BJ (cell line): ENCODE measurements around the gene TIMM9. TPM values are rescaled to one million over a fixed set of nuclear protein-coding genes. Genes with fewer than 3 reads are reported as not detected.

Experiments
- CTCF ChIA-PET: fragments of 350-600 bp; formaldehyde crosslinking; extraction: SDS; loops from one replicate; lab custom pipeline; 2021; ENCODE audit warnings: antibody characterized with exemption, inconsistent platforms; lab: Yijun Ruan, JAX
- POLR2A ChIA-PET: fragments of 300-600 bp; sonication (Branson Sonifier 250); formaldehyde crosslinking; extraction: SDS; loops from one replicate; lab custom pipeline; 2021; ENCODE audit warnings: antibody characterized with exemption; lab: Charles Lee
- DNase-seq: peaks from one replicate; pipeline ENCODE4 v3.0.0-alpha.2; 2011; ENCODE audit warnings: low read depth
- H3K27me3 ChIP-seq: 2 replicates; pipeline ENCODE4 v1.6.0; 2011; ENCODE audit warnings: low read length; ENCODE audit not compliant: control insufficient read depth, insufficient read depth
- H3K36me3 ChIP-seq: 2 replicates; pipeline ENCODE4 v1.5.1; 2011; ENCODE audit warnings: low read length; ENCODE audit not compliant: control insufficient read depth, insufficient read depth
- H3K4me3 ChIP-seq: 2 replicates; pipeline ENCODE4 v1.5.1; 2011; ENCODE audit warnings: low read depth, mild to moderate bottlenecking, control low read depth, low read length
- CTCF ChIP-seq: IDR thresholded peaks from 2 replicates; pipeline ENCODE4 v1.5.1; 2011; ENCODE audit warnings: low read depth, mild to moderate bottlenecking, control low read depth, inconsistent platforms, low read length, moderate library complexity; ENCODE audit not compliant: insufficient read depth
- polyA plus RNA-seq: library from polyadenylated mRNA; depleted of rRNA; stranded (reverse); fragments of >200 nt; gene quantifications from 2 replicates; pipeline ENCODE4 v1.2.3, GENCODE V29; 2011

TIMM9 gene
- polyA plus RNA-seq, 1 experiment: 20.0 TPM

GRCh38 chr14:58415636-58416547 is 11.4 kb downstream of the TIMM9 start:
- POLR2A ChIA-PET: no interaction called here
- no peak for DNase-seq
- no peak for TF ChIP-seq CTCF
- CTCF ChIA-PET: no interaction called here
- H3K27me3 ChIP-seq: no peaks in the 10 kb centered on the region
- peaks cover 3% of the 10 kb centered on the region; the same call in 1 of the 2 replicates for H3K36me3 ChIP-seq
- no peak overlapping the region for H3K4me3 ChIP-seq

- ChIA-PET CTCF (no interaction called here), POLR2A (no interaction called here)
- no peak for DNase-seq
- H3K4me3 ChIP-seq: no peak overlapping the region
- H3K27me3 ChIP-seq: no peaks in the 10 kb centered on the region
- no peak for TF ChIP-seq CTCF
- peaks cover 3% of the 10 kb centered on the region; the same call in 1 of the 2 replicates for H3K36me3 ChIP-seq
Observed at GRCh38 chr14:58414845-58415244, 12.5 kb downstream of the TIMM9 start.

GRCh38 chr14:58408681-58409215 is 18.6 kb downstream of the TIMM9 start:
- no peak for TF ChIP-seq CTCF
- H3K27me3 ChIP-seq: no peaks in the 10 kb centered on the region
- H3K4me3 ChIP-seq: no peak overlapping the region
- ChIA-PET CTCF (interaction anchor here (1.5 kb wide), 1 partner anchor 13 kb away, joined by 5 read pairs; the partner anchor contains the start of gene TOMM20L), POLR2A (no interaction called here)
- DNase-seq: no peak
- H3K36me3 ChIP-seq: peaks cover 1% of the 10 kb centered on the region; the same call in 1 of the 2 replicates

GRCh38 chr14:58401587-58401986 is 25.7 kb downstream of the TIMM9 start:
- no peak for TF ChIP-seq CTCF
- CTCF ChIA-PET: no interaction called here

GRCh38 chr14:58398895-58399294 is 28.4 kb downstream of the TIMM9 start:
- DNase-seq: no peak
- Histone ChIP-seq H3K27me3 (no peaks in the 10 kb centered on the region), H3K36me3 (no peaks in the 10 kb centered on the region), H3K4me3 (no peak overlapping the region)
- ChIA-PET POLR2A (no interaction called here), CTCF (interaction anchor here (0.7 kb wide), 1 partner anchor 49 kb away, joined by 3 read pairs; no protein-coding TSS in a partner anchor)
- no peak for TF ChIP-seq CTCF

More at GRCh38 chr14:58401587-58401986, 25.7 kb downstream of the TIMM9 start:
- H3K27me3 ChIP-seq: no peaks in the 10 kb centered on the region
- no peak for DNase-seq
- no peak overlapping the region for H3K4me3 ChIP-seq
- no peaks in the 10 kb centered on the region for H3K36me3 ChIP-seq
- POLR2A ChIA-PET: no interaction called here
